ENCODE measurements around the gene GPR152.

GPR152 gene

DNA sequence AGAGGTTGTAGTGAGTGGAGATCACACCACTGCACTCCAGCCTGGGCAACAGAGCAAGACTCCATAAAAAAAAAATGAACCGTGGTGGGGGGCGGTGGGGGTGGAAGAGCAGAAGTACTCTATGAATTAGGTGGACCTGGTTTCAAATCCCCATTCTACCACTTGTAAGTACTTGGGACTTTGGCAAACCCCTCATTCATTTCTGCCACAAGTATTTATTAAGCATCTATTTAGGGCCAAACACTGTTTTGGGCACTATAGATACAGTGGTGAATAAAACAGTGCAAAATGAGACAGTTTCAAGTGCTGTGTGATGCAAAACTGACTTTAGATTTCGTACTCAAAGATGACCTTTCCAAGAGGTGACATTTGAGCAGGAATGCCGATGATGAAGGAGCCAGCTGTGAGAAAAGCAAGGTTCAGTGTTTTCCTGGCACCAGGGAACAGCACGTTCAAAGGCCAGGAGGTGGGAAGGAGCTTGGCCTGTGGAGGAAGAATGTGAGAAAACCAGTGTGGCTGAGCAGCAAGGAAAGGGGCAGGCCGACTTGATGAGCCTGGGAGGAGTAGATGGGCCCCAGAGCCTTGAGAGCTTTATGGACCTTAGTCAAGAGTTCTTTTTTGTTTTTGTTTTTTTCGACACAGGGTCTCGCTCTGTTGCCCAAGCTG, 17.9 kb upstream of the GPR152 start:
- Histone ChIP-seq H3K27me3 (replicated peaks; ENCODE audit: control insufficient read depth, insufficient read depth, low read length) (no peaks in the 10 kb centered on the region), H3K4me3 (replicated peaks; ENCODE audit: low read depth, low read length) (no peak overlapping the region), H3K36me3 (ENCODE audit: control insufficient read depth, insufficient read depth, low read length) (no peaks in the 10 kb centered on the region; the same call in 1 of the 2 replicates)
- peak; percentile 23 for DNase-seq (ENCODE audit: extremely low read depth, insufficient read length)
- TF ChIP-seq, protein P1, sequence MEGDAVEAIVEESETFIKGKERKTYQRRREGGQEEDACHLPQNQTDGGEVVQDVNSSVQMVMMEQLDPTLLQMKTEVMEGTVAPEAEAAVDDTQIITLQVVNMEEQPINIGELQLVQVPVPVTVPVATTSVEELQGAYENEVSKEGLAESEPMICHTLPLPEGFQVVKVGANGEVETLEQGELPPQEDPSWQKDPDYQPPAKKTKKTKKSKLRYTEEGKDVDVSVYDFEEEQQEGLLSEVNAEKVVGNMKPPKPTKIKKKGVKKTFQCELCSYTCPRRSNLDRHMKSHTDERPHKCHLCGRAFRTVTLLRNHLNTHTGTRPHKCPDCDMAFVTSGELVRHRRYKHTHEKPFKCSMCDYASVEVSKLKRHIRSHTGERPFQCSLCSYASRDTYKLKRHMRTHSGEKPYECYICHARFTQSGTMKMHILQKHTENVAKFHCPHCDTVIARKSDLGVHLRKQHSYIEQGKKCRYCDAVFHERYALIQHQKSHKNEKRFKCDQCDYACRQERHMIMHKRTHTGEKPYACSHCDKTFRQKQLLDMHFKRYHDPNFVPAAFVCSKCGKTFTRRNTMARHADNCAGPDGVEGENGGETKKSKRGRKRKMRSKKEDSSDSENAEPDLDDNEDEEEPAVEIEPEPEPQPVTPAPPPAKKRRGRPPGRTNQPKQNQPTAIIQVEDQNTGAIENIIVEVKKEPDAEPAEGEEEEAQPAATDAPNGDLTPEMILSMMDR (IDR thresholded peaks at IDR 0.05; ENCODE audit: insufficient read depth, low read length, poor library complexity, severe bottlenecking), result no peak

DNA sequence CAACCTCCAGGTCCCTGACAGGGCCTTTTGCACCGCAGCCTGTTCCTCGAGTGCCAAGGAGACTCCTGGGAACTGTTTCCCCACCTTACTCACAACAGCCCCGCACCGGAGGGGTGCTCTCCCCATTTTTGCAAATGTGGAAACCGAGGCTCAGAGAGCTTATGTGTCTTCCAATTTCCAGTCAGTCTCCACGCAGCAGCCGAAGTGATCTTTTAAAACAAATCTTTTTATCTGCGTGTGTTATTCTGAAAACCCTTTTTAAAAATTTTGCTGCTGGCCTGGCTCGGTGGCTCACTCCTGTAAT, 16.9 kb upstream of the GPR152 start:
- peak overlapping the region; percentile 71 for H3K4me3 ChIP-seq (replicated peaks; ENCODE audit: low read depth, low read length)
- no peaks in the 10 kb centered on the region for H3K27me3 ChIP-seq (replicated peaks; ENCODE audit: control insufficient read depth, insufficient read depth, low read length)
- no peak for DNase-seq (ENCODE audit: extremely low read depth, insufficient read length)
- TF ChIP-seq, protein P1 (IDR thresholded peaks at IDR 0.05; ENCODE audit: insufficient read depth, low read length, poor library complexity, severe bottlenecking), result no peak
- no peaks in the 10 kb centered on the region; the same call in 1 of the 2 replicates for H3K36me3 ChIP-seq (ENCODE audit: control insufficient read depth, insufficient read depth, low read length)

DNA sequence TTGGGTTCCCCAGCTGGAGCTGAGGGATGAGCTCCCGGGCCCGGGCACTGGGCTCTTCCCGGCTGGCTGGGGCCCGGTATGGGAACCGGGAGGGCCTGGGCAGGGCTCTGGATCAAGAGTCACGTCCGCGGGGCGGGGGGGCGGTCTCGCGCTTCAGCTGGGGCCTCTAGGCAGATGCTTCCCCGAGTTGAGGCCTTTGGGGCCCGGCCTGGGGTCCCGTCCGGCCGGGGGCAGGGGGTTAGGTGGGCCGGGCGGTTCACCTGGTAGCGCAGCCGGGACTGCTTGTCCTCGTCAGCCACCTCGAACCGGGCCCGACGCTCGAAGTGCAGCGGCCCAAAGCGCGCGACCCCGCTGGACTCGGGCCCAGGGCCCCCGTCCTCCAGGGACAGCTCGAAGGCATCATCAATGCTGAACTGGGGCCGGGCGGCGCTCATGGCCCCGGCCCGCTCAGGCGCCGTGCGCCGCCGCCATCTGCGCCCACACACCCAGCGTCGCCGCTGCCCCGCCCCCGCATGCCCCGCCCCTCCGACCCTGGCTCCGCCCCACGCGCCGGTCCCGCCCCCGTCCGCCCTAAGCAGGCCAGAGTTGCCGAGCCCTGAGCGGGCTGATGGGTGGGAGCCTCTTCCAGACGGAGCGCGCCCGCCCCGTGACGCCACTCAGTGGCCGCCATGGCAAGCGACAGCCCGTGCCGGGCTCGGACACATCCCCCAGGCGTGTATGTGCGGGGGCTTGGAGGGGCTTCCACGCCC, 16.4 kb upstream of the GPR152 start, which contains the start of gene TMEM134:
TSS of gene TMEM134 (minus strand) at position 493 of the 749 bp plus-strand sequence. CDS start at position 434, 59 bp downstream.
- H3K4me3 ChIP-seq (replicated peaks; ENCODE audit: low read depth, low read length), result peak within 1 kb of the TSS; percentile 88

DNA sequence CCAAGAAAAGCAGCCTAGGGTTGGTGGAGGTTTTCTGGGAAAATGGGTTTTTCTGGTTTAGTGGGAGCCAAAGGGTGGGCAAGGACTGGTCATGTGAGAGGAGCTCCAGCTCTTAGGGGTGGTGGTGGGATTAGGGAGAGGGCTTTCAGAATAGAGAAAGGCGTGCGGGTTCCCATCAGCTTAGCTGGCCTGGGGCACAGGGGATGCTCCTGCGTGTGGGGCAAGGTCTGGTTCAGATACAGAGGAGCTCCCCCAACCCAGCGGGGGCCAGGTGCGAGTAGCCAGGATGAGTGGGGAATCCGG, 15.9 kb upstream of the GPR152 start:
- Histone ChIP-seq H3K27me3 (replicated peaks; ENCODE audit: control insufficient read depth, insufficient read depth, low read length) (no peaks in the 10 kb centered on the region), H3K36me3 (ENCODE audit: control insufficient read depth, insufficient read depth, low read length) (no peaks in the 10 kb centered on the region; the same call in 1 of the 2 replicates), H3K4me3 (replicated peaks; ENCODE audit: low read depth, low read length) (peak overlapping the region; percentile 88)
- TF ChIP-seq, protein P1 (IDR thresholded peaks at IDR 0.05; ENCODE audit: insufficient read depth, low read length, poor library complexity, severe bottlenecking), result no peak
- DNase-seq (ENCODE audit: extremely low read depth, insufficient read length), result no peak

More for the DNA sequence above, 16.4 kb upstream of the GPR152 start, which contains the start of gene TMEM134:
- no peaks in the 10 kb centered on the region; the same call in 1 of the 2 replicates for H3K36me3 ChIP-seq (ENCODE audit: control insufficient read depth, insufficient read depth, low read length)
- TF ChIP-seq, protein P1 (IDR thresholded peaks at IDR 0.05; ENCODE audit: insufficient read depth, low read length, poor library complexity, severe bottlenecking), result peak; percentile 70
- no peaks in the 10 kb centered on the region for H3K27me3 ChIP-seq (replicated peaks; ENCODE audit: control insufficient read depth, insufficient read depth, low read length)
- DNase-seq (ENCODE audit: extremely low read depth, insufficient read length), result peak; percentile 91

DNA sequence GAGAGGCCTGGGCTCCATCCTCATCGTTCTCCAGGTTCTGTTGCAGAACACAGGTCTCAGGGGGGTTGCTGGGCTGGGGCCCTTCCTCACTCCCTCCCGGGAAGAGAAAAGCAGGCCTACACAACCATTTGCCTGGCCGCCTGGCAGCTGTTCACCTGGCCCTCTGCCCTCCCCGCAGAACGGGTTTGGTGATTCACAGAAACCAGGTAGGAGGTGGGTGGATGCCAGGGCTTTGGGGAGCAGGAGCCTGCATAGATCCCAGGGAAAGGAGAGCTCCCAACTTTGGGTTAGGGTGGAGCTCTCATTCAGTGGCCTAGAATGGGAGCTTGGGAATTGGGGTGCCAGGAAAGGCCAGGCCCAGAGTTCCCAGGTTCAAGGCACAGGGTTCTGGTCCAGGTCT, 15.5 kb upstream of the GPR152 start:
- DNase-seq (ENCODE audit: extremely low read depth, insufficient read length), result peak; percentile 13
- H3K36me3 ChIP-seq (ENCODE audit: control insufficient read depth, insufficient read depth, low read length), result no peaks in the 10 kb centered on the region; the same call in none of the 2 replicates
- H3K4me3 ChIP-seq (replicated peaks; ENCODE audit: low read depth, low read length), result peak overlapping the region; percentile 88
- TF ChIP-seq, protein P1 (IDR thresholded peaks at IDR 0.05; ENCODE audit: insufficient read depth, low read length, poor library complexity, severe bottlenecking), result no peak
- no peaks in the 10 kb centered on the region for H3K27me3 ChIP-seq (replicated peaks; ENCODE audit: control insufficient read depth, insufficient read depth, low read length)
